HG03457 (cell line): Measurements from ENCODE around the gene SEMA5B.

Experiments used
- ATAC-seq: cut with Tn5 transposase; IDR thresholded peaks from one replicate; pipeline ENCODE4 v1.9.1; 2021; ENCODE audit warnings: moderate number of reproducible peaks; ENCODE audit not compliant: unreplicated experiment

SEMA5B gene, protein sequence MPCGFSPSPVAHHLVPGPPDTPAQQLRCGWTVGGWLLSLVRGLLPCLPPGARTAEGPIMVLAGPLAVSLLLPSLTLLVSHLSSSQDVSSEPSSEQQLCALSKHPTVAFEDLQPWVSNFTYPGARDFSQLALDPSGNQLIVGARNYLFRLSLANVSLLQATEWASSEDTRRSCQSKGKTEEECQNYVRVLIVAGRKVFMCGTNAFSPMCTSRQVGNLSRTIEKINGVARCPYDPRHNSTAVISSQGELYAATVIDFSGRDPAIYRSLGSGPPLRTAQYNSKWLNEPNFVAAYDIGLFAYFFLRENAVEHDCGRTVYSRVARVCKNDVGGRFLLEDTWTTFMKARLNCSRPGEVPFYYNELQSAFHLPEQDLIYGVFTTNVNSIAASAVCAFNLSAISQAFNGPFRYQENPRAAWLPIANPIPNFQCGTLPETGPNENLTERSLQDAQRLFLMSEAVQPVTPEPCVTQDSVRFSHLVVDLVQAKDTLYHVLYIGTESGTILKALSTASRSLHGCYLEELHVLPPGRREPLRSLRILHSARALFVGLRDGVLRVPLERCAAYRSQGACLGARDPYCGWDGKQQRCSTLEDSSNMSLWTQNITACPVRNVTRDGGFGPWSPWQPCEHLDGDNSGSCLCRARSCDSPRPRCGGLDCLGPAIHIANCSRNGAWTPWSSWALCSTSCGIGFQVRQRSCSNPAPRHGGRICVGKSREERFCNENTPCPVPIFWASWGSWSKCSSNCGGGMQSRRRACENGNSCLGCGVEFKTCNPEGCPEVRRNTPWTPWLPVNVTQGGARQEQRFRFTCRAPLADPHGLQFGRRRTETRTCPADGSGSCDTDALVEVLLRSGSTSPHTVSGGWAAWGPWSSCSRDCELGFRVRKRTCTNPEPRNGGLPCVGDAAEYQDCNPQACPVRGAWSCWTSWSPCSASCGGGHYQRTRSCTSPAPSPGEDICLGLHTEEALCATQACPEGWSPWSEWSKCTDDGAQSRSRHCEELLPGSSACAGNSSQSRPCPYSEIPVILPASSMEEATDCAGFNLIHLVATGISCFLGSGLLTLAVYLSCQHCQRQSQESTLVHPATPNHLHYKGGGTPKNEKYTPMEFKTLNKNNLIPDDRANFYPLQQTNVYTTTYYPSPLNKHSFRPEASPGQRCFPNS

DNA sequence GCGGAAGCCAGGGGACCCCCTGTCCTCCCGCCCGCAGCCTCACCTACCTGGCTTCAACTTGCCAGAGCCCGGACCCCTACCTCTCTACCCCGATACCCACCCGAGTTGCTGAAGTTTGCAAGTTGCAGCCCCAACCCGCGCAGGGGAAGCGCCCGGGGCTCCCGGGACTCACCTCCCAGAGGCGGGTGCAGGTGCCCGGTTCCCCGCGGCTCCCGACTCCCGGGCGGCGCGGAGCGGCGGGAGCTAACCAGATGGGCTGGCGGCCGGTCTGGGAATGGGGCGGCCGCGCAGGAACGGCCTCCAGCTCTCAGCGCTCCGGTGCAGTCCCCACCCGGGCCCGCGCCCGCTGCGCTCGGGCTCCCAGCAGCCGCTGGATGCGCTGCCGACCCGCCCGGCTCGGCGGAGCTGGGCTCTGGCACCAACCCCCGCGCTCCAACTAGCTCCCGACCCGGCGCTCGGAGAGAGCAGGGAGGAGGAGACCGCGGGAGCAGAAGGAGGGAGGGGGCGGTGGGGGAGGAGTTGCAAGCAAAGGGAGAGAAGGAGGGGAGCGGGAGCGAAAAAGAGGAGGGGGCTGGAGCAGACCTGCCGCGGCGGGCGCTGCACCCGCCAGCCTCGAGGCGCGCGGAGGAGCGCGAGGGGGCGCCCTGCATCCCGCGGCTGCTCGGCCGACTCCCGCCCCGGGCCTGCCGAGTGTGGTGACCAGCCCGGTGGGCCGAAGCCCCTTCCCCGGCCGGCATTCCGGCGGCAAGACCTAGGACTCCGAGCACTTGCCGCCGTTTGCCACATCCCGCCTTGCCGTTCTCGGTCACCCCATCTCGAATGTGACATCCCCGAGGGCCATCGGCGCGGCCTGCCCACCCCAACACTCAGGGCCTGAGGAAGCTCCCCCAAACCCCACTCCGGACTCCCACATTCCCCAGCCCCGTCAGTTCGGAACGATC, at the start of gene SEMA5B:
TSS of gene SEMA5B (minus strand) at position 472 of the 941 bp plus-strand sequence. CDS start 66,500 bp downstream, outside the sequence.
- no peak for ATAC-seq

DNA sequence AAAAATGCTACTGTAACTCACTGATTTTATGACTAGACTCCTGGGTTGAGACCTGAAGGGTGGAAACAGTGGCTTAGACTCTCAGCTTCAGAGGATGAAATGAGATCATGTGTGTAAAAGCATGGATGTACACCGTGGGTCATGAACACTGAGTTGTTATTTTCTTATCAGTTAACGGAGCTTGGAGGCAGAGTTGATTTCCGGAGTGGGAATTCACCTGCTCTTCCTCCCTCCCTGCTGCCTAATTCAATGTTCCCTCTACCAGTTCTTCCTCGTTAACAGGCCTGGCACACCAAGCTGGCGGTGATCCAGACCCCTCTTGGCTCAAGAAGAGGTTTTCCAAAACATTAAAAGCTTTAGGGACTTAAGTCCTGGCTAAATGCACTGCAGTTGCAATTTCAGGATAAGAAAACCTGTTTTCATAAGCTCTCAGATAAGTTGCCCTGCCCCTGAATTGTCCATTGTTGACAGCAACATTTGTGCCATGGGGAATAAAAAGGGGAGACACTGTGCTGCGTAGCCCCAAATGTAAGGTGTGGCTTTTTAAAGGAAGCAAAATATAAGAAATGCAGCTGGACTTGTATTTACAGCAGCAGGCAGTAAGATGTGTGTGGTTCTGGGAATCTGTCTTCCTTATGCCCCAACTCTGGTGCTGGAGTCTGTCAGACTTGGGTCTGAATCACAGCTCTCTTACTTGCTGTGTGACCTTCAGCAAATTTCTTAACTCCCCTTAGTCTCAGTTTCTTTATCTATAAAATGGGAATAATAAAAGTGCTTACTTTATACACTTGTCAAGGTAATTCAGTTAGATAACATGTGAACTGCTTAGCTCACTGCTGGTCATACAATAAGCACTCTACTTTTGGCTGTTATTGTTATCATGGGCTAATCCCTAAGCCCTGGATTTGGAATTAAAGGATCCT, 49.2 kb upstream of the SEMA5B start:
- no peak for ATAC-seq

- ATAC-seq: no peak
Observed at GRCh38 chr3:123076112-123076495, 48.5 kb upstream of the SEMA5B start.

DNA sequence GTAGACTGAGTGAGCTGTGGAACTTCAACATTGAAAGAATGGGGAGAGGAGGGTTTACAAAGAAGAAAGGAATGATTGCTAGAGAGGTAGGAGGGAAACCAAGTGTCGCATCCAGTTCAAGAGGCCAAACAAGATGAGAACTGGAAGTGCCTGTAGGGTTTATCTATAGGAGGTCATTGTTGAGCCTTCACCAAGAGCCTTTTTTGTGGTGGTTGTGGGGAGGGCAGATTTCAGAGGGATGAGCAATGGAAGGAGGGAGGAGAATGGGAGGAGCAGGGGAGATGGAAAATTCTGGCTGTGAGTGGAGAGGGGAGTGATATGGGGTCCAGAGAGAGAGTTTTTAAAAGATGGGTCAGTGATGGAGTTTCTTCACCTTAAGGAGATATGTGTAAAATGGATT, 47.8 kb upstream of the SEMA5B start:
- ATAC-seq: no peak

DNA sequence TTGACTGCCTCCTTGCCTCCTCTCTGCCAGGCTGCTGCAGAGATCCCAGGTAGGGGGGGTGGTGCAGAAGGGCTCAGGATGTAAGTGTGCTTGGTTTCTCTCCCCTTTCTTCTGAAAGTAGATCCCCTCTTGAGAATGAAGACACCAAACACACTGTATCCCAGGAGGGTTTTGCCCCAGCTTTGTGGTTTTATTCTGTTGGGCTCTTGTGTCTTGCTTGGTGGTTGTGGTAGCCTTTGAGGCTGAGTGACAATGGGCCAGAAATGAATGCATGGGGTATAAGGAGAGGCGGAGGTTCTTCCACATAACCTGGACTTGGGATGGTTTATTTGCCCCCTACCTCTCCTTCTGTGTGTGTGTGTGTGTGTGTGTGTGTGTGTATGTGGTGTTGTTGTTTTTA, 45.0 kb upstream of the SEMA5B start:
- ATAC-seq: no peak

DNA sequence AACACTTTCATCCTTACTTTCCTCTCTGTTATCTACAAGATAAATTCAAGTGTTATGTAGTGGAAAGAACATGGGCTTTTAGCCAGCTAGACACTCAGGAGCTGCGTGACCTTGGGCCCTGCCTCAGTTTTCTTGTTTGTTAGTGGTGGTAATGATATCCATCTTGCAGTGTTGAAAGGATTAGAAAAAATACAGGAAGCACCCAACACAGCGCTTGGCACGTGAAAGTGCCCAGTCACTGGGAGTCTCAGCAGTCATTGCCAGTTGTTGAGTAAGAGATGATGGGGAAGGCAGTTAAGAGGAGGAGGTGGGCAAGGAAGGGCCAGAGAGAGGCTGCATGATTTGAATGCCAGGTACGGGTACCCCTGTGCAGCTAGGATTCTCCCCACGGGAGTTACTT, 44.6 kb upstream of the SEMA5B start:
- ATAC-seq: no peak

DNA sequence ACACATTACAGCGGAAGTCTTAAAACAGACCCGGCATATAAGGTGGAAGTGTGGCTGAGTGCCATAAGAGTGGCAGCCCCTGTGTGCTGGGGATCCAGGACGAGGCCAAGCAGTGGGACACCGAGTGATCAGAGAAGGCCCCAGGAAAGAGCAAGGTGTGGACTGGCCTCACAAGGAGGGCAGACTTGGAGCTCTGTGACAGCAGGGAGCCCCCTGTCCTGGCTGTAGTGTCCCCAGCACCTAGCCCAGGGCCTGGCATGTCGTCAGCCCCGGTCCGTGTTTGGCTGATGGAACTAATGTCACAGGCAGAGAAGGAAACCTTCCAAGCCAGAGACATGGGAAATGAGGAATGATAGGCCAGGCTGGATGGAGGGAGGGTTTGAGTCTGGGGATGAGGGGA, 44.0 kb upstream of the SEMA5B start:
- ATAC-seq: no peak

GRCh38 chr3:123071146-123071545, 43.6 kb upstream of the SEMA5B start:
- no peak for ATAC-seq

DNA sequence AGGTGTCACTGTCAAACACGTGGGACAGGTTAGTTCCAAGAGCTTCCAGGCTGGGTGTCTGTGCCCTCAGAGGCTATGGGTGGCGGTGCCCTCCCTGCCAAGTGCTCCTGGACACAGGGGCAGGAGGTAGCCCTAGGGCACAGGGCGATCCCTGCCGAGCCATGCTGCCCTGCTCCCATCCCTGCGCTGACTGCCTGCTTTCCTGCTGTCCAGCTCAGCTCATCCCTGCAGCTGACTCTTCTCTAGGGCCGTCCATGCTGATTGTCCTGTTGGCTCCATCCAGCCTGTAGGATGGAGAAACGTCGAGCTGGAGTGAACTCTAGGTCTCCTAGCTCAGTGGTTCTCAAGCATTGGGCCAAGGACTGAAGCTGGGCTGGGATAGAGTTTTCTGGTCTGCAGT, 42.9 kb upstream of the SEMA5B start:
- no peak for ATAC-seq

- no peak for ATAC-seq
Observed at GRCh38 chr3:123068601-123069381, 41.2 kb upstream of the SEMA5B start.

DNA sequence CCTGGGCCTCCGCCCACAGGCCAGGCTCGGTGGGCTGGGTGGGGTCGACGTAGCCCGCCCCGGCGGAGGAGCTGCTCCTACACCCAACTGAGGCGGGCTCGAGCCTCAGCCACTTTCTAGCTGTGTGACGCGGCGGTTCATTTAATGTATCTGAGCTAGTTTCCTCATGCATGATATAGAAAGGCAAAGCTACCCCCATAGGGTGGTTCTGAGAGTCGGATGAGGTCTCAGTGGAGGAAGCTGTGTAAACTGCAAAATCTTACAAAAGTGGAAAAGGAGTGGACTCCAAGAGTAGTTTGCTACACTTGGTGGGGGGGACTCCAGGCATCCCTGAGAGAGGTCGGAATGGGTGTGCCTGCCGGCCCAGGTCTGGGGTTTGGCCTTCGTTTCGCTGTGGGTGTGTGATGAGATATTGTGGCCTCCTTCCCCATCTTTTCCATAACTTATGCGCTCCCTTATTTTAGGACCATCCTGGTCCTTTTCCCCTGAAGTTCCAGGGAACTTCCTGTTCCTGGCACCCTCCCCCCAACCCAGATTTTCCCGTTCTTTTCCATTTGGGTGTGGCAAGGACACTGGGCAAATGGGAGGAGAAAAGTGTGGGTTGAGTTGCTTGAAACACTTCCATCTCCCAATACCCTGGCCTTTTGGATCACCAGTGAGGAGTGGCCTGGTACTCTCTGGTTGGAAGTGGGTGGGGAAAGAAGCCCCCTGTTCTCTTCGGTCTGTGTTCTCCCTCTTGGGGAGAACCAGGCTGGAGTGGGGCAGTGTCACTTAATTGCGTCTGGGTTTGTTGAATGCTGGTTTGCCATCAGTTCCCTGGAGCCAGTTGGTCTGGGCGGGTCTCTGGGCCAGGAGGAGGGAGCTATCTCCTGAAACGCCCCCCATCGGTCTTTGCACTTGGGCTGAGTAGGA, 40.4 kb upstream of the SEMA5B start:
- ATAC-seq: peak; percentile 28

GRCh38 chr3:123066896-123067688, 39.5 kb upstream of the SEMA5B start, which contains the start of gene PDIA5:
PDIA5 (plus strand) TSS chr3:123067025; CDS start chr3:123067165, 140 bp downstream.
- ATAC-seq: peak; percentile 68

DNA sequence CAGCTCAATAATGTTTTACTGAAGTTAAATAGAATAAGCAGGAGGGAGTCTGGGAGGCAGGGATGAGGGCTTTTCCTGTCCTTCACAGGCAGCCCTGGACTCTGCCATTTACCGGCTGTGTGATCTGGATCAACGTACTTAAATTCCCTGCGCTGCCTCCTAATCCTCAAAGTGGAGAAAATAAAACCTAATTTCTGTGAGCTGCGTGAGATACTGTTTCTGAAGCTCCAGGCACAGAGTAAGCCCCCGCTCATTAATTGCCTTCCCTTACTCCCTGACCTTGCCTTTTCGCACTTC, 39.0 kb upstream of the SEMA5B start:
- ATAC-seq: no peak

GRCh38 chr3:123064914-123065313, 37.4 kb upstream of the SEMA5B start:
- no peak for ATAC-seq

DNA sequence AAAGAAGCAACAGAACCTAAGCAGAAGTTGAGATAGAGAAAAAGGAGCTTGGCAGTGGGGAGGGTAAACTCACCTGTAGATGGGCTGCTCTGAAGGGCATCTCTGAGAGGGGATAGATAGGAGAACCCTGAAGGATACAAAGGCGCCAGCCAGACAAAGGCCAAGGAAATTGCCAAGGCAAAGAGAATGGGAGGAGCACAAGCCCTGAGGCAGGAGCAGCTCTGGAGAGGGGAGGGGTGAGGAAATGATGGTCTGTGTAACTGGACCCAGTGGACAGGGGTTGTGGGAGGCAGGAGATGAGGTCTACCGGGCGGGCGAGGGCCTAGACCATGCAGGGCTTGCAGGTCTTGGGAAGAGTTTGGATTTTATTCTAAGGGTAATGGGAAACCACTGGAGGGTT, 36.9 kb upstream of the SEMA5B start:
- no peak for ATAC-seq

- no peak for ATAC-seq
Observed at GRCh38 chr3:123063034-123063433, 35.5 kb upstream of the SEMA5B start.

- no peak for ATAC-seq
Observed at GRCh38 chr3:123061856-123062255, 34.3 kb upstream of the SEMA5B start.
